HepG2 (cell line): Measurements from ENCODE around the gene KCNF1. TPM values are rescaled to one million over a fixed set of nuclear protein-coding genes. Genes with fewer than 3 reads are reported as not detected.

Source experiments
- ATF7 ChIP-seq, 2 experiments: fragments of 450-650 bp in 1 of 2; sonication (generic) in 1 of 2; formaldehyde crosslinking in 1 of 2; IDR thresholded peaks; 2 replicates each; pipeline versions ENCODE4 v1.4.0 to v1.6.1; 2016 to 2020; ENCODE audit warnings: antibody characterized with exemption in 1 of 2, mild to moderate bottlenecking in 1 of 2, missing genetic modification reagents in 1 of 2
- CSRNP1 ChIP-seq: sonication (generic); formaldehyde crosslinking; IDR thresholded peaks from 2 replicates; pipeline ENCODE4 v1.8.1; 2023; ENCODE audit warnings: mild to moderate bottlenecking, missing genetic modification reagents
- EEA1 ChIP-seq: sonication (generic); formaldehyde crosslinking; IDR thresholded peaks from 2 replicates; pipeline ENCODE4 v1.5.1; 2020; ENCODE audit warnings: mild to moderate bottlenecking, missing genetic modification reagents, borderline replicate concordance
- HDAC6 ChIP-seq: fragments of 200-600 bp; sonication (generic); IDR thresholded peaks from 2 replicates; pipeline ENCODE4 v1.7.0; 2017; ENCODE audit warnings: mild to moderate bottlenecking, antibody characterized with exemption, low read length, low read depth
- HOXA5 ChIP-seq: sonication (generic); formaldehyde crosslinking; IDR thresholded peaks from 2 replicates; pipeline ENCODE4 v1.4.0; 2020; ENCODE audit warnings: missing genetic modification reagents
- HOXD1 ChIP-seq: sonication (generic); formaldehyde crosslinking; IDR thresholded peaks from 2 replicates; pipeline ENCODE4 v1.5.0; 2020; ENCODE audit warnings: missing genetic modification reagents
- NKX3-1 ChIP-seq: sonication (generic); formaldehyde crosslinking; IDR thresholded peaks from 2 replicates; pipeline ENCODE4 v1.5.0; 2020; ENCODE audit warnings: missing genetic modification reagents
- SIN3A ChIP-seq: IDR thresholded peaks from 2 replicates; pipeline ENCODE4 v1.6.1; 2011; ENCODE audit warnings: low read depth, mild to moderate bottlenecking, control low read depth, low read length, borderline replicate concordance
- SIN3B ChIP-seq: fragments of 150-350 bp; IDR thresholded peaks from 2 replicates; pipeline ENCODE4 v1.6.1; 2014; ENCODE audit warnings: low read length
- SOX13 ChIP-seq, 3 experiments: fragments of 450-650 bp in 1 of 3; sonication (generic) in 1 of 3; formaldehyde crosslinking in 1 of 3; IDR thresholded peaks in 2 of 3; conservative IDR thresholded peaks in 1 of 3; 2 replicates each; pipeline versions ENCODE4 v1.5.0 to v1.6.1; 2016 to 2020; ENCODE audit warnings: antibody characterized with exemption in 1 of 3, mild to moderate bottlenecking in 1 of 3, missing compliant biosample characterization in 1 of 3, missing genetic modification reagents in 1 of 3, moderate library complexity in 1 of 3
- SRF ChIP-seq: IDR thresholded peaks from 2 replicates; pipeline ENCODE4 v1.6.1; 2011; ENCODE audit warnings: mild to moderate bottlenecking, low read depth, low read length, moderate library complexity
- THYN1 ChIP-seq: sonication (generic); formaldehyde crosslinking; IDR thresholded peaks from 2 replicates; pipeline ENCODE4 v1.8.1; 2023; ENCODE audit warnings: low read depth, mild to moderate bottlenecking, moderate library complexity, missing genetic modification reagents, borderline replicate concordance
- TOPORS ChIP-seq: sonication (generic); formaldehyde crosslinking; IDR thresholded peaks from 2 replicates; pipeline ENCODE4 v1.8.0; 2023; ENCODE audit warnings: mild to moderate bottlenecking, missing genetic modification reagents
- ZNF431 ChIP-seq: sonication (generic); formaldehyde crosslinking; IDR thresholded peaks from 2 replicates; pipeline ENCODE4 v1.9.0; 2022; ENCODE audit warnings: missing genetic modification reagents, low read depth, mild to moderate bottlenecking, borderline replicate concordance
- ZNF543 ChIP-seq: sonication (generic); formaldehyde crosslinking; IDR thresholded peaks from 2 replicates; pipeline ENCODE4 v1.4.0; 2020; ENCODE audit warnings: mild to moderate bottlenecking, missing genetic modification reagents
- ZNF569 ChIP-seq: sonication (generic); formaldehyde crosslinking; IDR thresholded peaks from 2 replicates; pipeline ENCODE4 v1.5.0; 2020; ENCODE audit warnings: mild to moderate bottlenecking, missing genetic modification reagents, moderate library complexity, borderline replicate concordance
- ZNF652 ChIP-seq: IDR thresholded peaks from 2 replicates; pipeline ENCODE4 v1.6.1; 2016; ENCODE audit warnings: low read depth, borderline replicate concordance
- ZNF709 ChIP-seq: sonication (generic); formaldehyde crosslinking; IDR thresholded peaks from 2 replicates; pipeline ENCODE4 v1.5.0; 2020; ENCODE audit warnings: mild to moderate bottlenecking, missing genetic modification reagents
- ZNF720 ChIP-seq: sonication (generic); formaldehyde crosslinking; IDR thresholded peaks from 2 replicates; pipeline ENCODE4 v1.4.0; 2020; ENCODE audit warnings: missing genetic modification reagents
- polyA plus RNA-seq, 8 experiments: library from polyadenylated mRNA; depleted of rRNA in 3 of 8; stranded (reverse) in 7 of 8; unstranded in 1 of 8; fragments of >200 nt; fragmentation: Illumina TruSeq in 4 of 8; extraction: Trizol in 4 of 8; gene quantifications; 2 replicates each; pipeline versions ENCODE4 v1.2.1 to v1.2.3, GENCODE V29; 2011 to 2016; ENCODE audit warnings: low read depth in 4 of 8, missing spikeins in 1 of 8, mixed read lengths in 1 of 8; ENCODE audit not compliant: insufficient read depth in 1 of 8
- total RNA-seq, 5 experiments: library from RNA; depleted of rRNA; stranded (reverse); fragments of >200 nt; fragmentation: Illumina TruSeq; extraction: Trizol; gene quantifications; 2 replicates each; pipeline ENCODE4 v1.2.3, GENCODE V29; 2016; ENCODE audit warnings: low read depth in 1 of 5
- TF ChIP-seq, protein P1 (sequence below): IDR thresholded peaks from 2 replicates; pipeline ENCODE4 v1.4.0; 2020; ENCODE audit warnings: mild to moderate bottlenecking, missing genetic modification reagents
- TF ChIP-seq, protein P2 (sequence below): sonication (generic); formaldehyde crosslinking; IDR thresholded peaks from 2 replicates; pipeline ENCODE4 v1.5.0; 2020; ENCODE audit warnings: mild to moderate bottlenecking, missing genetic modification reagents

Gene KCNF1
- total and polyA plus RNA-seq, 2 of the 13 experiments (the other 11 are each of a cell fraction or from before 2014, with no cell fraction given): 0.09 to 0.12 TPM

- TF ChIP-seq, protein P1, sequence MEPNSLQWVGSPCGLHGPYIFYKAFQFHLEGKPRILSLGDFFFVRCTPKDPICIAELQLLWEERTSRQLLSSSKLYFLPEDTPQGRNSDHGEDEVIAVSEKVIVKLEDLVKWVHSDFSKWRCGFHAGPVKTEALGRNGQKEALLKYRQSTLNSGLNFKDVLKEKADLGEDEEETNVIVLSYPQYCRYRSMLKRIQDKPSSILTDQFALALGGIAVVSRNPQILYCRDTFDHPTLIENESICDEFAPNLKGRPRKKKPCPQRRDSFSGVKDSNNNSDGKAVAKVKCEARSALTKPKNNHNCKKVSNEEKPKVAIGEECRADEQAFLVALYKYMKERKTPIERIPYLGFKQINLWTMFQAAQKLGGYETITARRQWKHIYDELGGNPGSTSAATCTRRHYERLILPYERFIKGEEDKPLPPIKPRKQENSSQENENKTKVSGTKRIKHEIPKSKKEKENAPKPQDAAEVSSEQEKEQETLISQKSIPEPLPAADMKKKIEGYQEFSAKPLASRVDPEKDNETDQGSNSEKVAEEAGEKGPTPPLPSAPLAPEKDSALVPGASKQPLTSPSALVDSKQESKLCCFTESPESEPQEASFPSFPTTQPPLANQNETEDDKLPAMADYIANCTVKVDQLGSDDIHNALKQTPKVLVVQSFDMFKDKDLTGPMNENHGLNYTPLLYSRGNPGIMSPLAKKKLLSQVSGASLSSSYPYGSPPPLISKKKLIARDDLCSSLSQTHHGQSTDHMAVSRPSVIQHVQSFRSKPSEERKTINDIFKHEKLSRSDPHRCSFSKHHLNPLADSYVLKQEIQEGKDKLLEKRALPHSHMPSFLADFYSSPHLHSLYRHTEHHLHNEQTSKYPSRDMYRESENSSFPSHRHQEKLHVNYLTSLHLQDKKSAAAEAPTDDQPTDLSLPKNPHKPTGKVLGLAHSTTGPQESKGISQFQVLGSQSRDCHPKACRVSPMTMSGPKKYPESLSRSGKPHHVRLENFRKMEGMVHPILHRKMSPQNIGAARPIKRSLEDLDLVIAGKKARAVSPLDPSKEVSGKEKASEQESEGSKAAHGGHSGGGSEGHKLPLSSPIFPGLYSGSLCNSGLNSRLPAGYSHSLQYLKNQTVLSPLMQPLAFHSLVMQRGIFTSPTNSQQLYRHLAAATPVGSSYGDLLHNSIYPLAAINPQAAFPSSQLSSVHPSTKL (CRISPR knock-in tag): no peak
- TF ChIP-seq ZNF709 (CRISPR knock-in tag): no peak
- TF ChIP-seq SIN3A: no peak
- no peak for TF ChIP-seq TOPORS (CRISPR knock-in tag)
- TF ChIP-seq HDAC6: no peak
- no peak for TF ChIP-seq ZNF720 (CRISPR knock-in tag)
- no peak for TF ChIP-seq ZNF431 (CRISPR knock-in tag)
- no peak for TF ChIP-seq ATF7 (IDR thresholded peaks at IDR 0.05)
- no peak for TF ChIP-seq ATF7 (CRISPR knock-in tag; IDR thresholded peaks at IDR 0.05)
- TF ChIP-seq NKX3-1: no peak
- no peak for TF ChIP-seq ZNF543 (CRISPR knock-in tag)
- no peak for TF ChIP-seq HOXD1
- 0 out of 2 replicates have a peak, but pooled peaks have one; percentile 28 for TF ChIP-seq CSRNP1 (CRISPR knock-in tag)
- TF ChIP-seq HOXA5 (CRISPR knock-in tag): no peak
- TF ChIP-seq ZNF652 (CRISPR knock-in tag): peak; percentile 84
- TF ChIP-seq, protein P2, sequence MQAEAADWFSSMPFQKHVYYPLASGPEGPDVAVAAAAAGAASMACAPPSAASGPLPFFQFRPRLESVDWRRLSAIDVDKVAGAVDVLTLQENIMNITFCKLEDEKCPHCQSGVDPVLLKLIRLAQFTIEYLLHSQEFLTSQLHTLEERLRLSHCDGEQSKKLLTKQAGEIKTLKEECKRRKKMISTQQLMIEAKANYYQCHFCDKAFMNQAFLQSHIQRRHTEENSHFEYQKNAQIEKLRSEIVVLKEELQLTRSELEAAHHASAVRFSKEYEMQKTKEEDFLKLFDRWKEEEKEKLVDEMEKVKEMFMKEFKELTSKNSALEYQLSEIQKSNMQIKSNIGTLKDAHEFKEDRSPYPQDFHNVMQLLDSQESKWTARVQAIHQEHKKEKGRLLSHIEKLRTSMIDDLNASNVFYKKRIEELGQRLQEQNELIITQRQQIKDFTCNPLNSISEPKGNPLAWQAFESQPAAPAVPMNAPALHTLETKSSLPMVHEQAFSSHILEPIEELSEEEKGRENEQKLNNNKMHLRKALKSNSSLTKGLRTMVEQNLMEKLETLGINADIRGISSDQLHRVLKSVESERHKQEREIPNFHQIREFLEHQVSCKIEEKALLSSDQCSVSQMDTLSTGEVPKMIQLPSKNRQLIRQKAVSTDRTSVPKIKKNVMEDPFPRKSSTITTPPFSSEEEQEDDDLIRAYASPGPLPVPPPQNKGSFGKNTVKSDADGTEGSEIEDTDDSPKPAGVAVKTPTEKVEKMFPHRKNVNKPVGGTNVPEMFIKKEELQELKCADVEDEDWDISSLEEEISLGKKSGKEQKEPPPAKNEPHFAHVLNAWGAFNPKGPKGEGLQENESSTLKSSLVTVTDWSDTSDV (CRISPR knock-in tag): no peak
- TF ChIP-seq THYN1 (CRISPR knock-in tag): no peak
- no peak for TF ChIP-seq SIN3B
- no peak for TF ChIP-seq EEA1 (CRISPR knock-in tag)
- TF ChIP-seq ZNF569 (CRISPR knock-in tag): no peak
- TF ChIP-seq SRF: no peak
- no peak for TF ChIP-seq SOX13 (IDR thresholded peaks at IDR 0.05)
- peak in 1 of 2 experiments; percentile 49; a peak in 1 of 4 replicates for TF ChIP-seq SOX13 (CRISPR knock-in tag; conservative IDR thresholded peaks at IDR 0.05 in 1 of 2, IDR thresholded peaks at IDR 0.05 in 1 of 2)
Measured at GRCh38 chr2:10911291-10912075, at the start of gene KCNF1 (continued).
